ENCODE data around the gene GOLGA5. TPM values are rescaled to one million over a fixed set of nuclear protein-coding genes. Genes with fewer than 3 reads are reported as not detected.

The GOLGA5 gene
- total RNA-seq, 2 donors from 2014 or later = 21.8 to 27.8 TPM

DNA sequence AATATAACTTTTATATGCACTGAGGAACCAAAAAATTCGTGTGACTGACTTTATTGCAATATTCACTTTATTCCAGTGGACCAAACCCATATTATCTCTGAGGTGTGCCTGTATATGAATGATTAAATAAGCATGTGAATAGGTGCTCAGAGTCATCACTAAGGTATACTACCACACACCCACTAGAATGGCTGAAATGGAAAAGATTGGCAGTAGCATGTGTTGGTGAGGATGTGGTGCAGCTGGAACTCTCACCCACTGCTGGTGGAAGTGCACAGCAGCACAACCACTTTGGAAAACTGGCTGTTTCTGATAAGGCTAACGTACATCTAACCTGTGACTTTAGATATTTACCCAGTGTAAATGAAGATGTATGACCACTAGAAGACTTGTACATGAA is 36.8 kb downstream of the GOLGA5 start:
- peaks cover 0 to 22% of the 10 kb centered on the region in 2 donors for H3K36me3 ChIP-seq (replicated peaks in 1 of 2; ENCODE audit: insufficient read depth in 1 of 2, low read depth in 2 of 2)
- no peaks in the 10 kb centered on the region for H3K4me1 ChIP-seq
- ATAC-seq = no peak
- 38 to 41% methylated on average over 2 of the region's 2 CpGs for WGBS, 2 donors
- intact Hi-C loops (cut with DNase I) = no loop called here
- no peaks in the 10 kb centered on the region for H3K9me3 ChIP-seq
- TF ChIP-seq, protein P1, sequence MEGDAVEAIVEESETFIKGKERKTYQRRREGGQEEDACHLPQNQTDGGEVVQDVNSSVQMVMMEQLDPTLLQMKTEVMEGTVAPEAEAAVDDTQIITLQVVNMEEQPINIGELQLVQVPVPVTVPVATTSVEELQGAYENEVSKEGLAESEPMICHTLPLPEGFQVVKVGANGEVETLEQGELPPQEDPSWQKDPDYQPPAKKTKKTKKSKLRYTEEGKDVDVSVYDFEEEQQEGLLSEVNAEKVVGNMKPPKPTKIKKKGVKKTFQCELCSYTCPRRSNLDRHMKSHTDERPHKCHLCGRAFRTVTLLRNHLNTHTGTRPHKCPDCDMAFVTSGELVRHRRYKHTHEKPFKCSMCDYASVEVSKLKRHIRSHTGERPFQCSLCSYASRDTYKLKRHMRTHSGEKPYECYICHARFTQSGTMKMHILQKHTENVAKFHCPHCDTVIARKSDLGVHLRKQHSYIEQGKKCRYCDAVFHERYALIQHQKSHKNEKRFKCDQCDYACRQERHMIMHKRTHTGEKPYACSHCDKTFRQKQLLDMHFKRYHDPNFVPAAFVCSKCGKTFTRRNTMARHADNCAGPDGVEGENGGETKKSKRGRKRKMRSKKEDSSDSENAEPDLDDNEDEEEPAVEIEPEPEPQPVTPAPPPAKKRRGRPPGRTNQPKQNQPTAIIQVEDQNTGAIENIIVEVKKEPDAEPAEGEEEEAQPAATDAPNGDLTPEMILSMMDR (IDR thresholded peaks at IDR 0.05) = no peak
- TF ChIP-seq POLR2A (IDR thresholded peaks at IDR 0.05) = no peak
- H3K4me3 ChIP-seq = no peak overlapping the region
- no peak for DNase-seq
- H3K27ac ChIP-seq = no peak overlapping the region
- H3K27me3 ChIP-seq = no peaks in the 10 kb centered on the region

DNA sequence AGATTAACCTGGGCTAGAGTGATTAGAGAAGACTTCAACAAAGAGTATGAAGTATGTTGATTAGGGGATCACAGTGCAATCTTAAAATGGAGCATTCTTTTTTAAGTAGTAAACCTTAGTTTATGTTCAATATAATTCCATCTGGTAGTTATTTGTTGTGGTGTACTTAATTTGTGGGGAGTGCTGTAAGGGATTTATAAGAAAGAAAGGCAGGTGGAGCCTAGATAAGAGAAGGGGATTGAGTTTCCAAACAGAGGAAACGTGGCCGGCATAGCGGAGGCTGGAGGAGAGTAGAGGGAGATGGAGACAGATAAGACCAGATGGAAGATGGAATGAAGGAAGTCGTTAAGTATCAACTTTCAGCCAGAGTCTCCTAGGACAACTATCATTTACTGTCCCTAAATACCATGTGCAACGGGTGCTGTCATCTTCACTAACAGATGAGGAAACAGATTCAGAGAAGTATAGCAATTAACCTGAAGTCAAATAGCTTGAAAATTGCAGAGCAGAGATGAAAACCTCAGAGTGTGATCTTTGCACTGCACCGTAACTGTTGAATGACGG is 38.1 kb downstream of the GOLGA5 start:
- Histone ChIP-seq H3K9me3 (no peaks in the 10 kb centered on the region), H3K4me3 (no peak overlapping the region), H3K36me3 (replicated peaks in 1 of 2; ENCODE audit: insufficient read depth in 1 of 2, low read depth in 2 of 2) (peaks cover 0 to 28% of the 10 kb centered on the region in 2 donors), H3K27ac (no peak overlapping the region), H3K4me1 (no peaks in the 10 kb centered on the region), H3K27me3 (no peaks in the 10 kb centered on the region)
- TF ChIP-seq, protein P1 (IDR thresholded peaks at IDR 0.05) = no peak
- no peak for TF ChIP-seq POLR2A (IDR thresholded peaks at IDR 0.05)
- intact Hi-C loops (cut with DNase I) = no loop called here
- DNase-seq (no peak), ATAC-seq (no peak)
- 46 to 49% methylated on average over 7 of the region's 7 CpGs for WGBS, 2 donors

DNA sequence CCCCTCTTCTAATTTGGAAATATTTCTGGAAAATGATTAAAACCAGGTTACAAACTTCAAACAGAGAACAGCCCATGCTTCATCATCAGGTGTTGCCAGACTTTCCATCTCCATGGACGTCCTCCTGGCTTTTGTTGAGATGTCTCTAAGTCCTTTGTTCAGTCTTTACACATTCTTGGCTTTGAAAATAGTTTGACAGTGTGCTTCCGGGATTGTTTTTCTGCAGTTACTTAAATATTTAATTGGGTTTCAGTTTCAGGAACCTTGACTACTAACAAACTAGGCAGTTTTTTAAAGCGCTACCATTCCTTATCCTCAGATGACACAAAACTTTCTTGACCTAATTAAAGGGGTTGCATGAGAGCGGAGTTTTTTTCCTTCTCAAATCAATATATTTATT is 47.8 kb downstream of the GOLGA5 start:
- H3K9me3 ChIP-seq = no peaks in the 10 kb centered on the region
- H3K27me3 ChIP-seq = no peaks in the 10 kb centered on the region
- no peak overlapping the region for H3K4me3 ChIP-seq
- H3K27ac ChIP-seq = no peak overlapping the region
- H3K36me3 ChIP-seq (replicated peaks in 1 of 2; ENCODE audit: insufficient read depth in 1 of 2, low read depth in 2 of 2) = peaks cover 0 to 14% of the 10 kb centered on the region in 2 donors
- TF ChIP-seq, protein P1 (IDR thresholded peaks at IDR 0.05) = no peak
- TF ChIP-seq POLR2A (IDR thresholded peaks at IDR 0.05) = no peak
- WGBS, 2 donors = 62 to 75% methylated on average over 4 of the region's 4 CpGs
- ATAC-seq = no peak
- H3K4me1 ChIP-seq = peaks cover 10% of the 10 kb centered on the region
- intact Hi-C loops (cut with DNase I) = no loop called here
- no peak for DNase-seq

DNA sequence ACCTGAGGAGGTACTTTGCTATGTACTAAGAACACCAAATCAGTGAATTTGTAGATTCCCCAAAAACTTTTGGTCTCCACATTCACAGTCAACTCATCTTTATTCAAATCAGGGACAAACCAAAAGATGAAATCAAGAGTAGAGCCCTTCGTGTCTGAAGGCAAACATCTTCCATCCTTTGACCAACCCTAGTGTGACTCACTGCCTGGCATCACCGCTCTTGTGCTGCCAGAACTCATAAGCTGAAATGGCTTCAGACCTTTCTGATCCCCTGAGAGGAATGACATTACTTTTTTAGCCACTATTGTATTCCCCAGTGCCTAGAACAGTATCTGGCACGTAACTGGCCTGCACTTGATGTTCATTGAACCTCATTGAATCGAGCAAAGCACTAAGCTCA is 50.1 kb downstream of the GOLGA5 start:
- DNase-seq (no peak), ATAC-seq (no peak)
- no peaks in the 10 kb centered on the region for H3K9me3 ChIP-seq
- no peaks in the 10 kb centered on the region for H3K27me3 ChIP-seq
- 86 to 95% methylated on average over 4 of the region's 4 CpGs for WGBS, 2 donors
- intact Hi-C loops (cut with DNase I) = no loop called here
- H3K4me1 ChIP-seq = peaks cover 32% of the 10 kb centered on the region
- peaks cover 0 to 7% of the 10 kb centered on the region in 2 donors for H3K36me3 ChIP-seq (replicated peaks in 1 of 2; ENCODE audit: insufficient read depth in 1 of 2, low read depth in 2 of 2)
- no peak overlapping the region for H3K27ac ChIP-seq
- H3K4me3 ChIP-seq = no peak overlapping the region
- TF ChIP-seq, protein P1 (IDR thresholded peaks at IDR 0.05) = no peak
